Activated B cell treated with CpG ODN at 0.5 μM for 24 hours (primary cell): ENCODE measurements around the gene FOXP1. TPM values are rescaled to one million over a fixed set of nuclear protein-coding genes. Genes with fewer than 3 reads are reported as not detected.
A peak's percentile ranks its signal among the peaks of the same experiment; 100 is the strongest.

Source experiments
- ATAC-seq: fragments of 200-7000 bp; cut with Tn5 transposase; one replicate; pipeline ENCODE4 v1.10.0; 2021; ENCODE audit warnings: low read depth, mild to moderate bottlenecking, moderate library complexity
- CTCF ChIA-PET: fragments of 350-600 bp; sonication (Branson Sonifier 250); formaldehyde crosslinking; loops from one replicate; lab custom pipeline; 2021; ENCODE audit warnings: antibody characterized with exemption; lab: Charles Lee
- POLR2A ChIA-PET: fragments of 350-600 bp; sonication (Branson Sonifier 250); formaldehyde crosslinking; loops from one replicate; lab custom pipeline; 2021; ENCODE audit warnings: antibody characterized with exemption; lab: Charles Lee
- DNase-seq: peaks from one replicate; pipeline ENCODE4 v3.0.0; 2022
- H3K27ac Mint-ChIP-seq: one replicate; pipeline ENCODE4 v1.8.0; 2020; ENCODE audit warnings: mixed read lengths
- H3K27me3 Mint-ChIP-seq: one replicate; pipeline ENCODE4 v1.8.0; 2021; ENCODE audit warnings: mixed read lengths
- H3K36me3 Mint-ChIP-seq: one replicate; pipeline ENCODE4 v1.8.0; 2021; ENCODE audit warnings: low read depth, mixed read lengths
- H3K4me1 Mint-ChIP-seq: one replicate; pipeline ENCODE4 v1.8.0; 2021; ENCODE audit warnings: mixed read lengths
- H3K4me3 Mint-ChIP-seq: one replicate; pipeline ENCODE4 v1.8.0; 2020; ENCODE audit warnings: mild to moderate bottlenecking, mixed read lengths
- H3K9me3 Mint-ChIP-seq: one replicate; pipeline ENCODE4 v1.8.0; 2020; ENCODE audit warnings: mixed read lengths
- intact Hi-C: fragments of 100-400 bp; cut with micrococcal nuclease; formaldehyde crosslinking; loops from one replicate; pipeline ENCODE4 v1.15.1; 2024
- total RNA-seq: library from RNA; stranded (reverse); gene quantifications from 2 replicates; pipeline ENCODE4 v1.2.3, GENCODE V29; 2022
- TF ChIP-seq, protein P1 (sequence below): fragments of 200-600 bp; IDR thresholded peaks from one replicate; pipeline ENCODE4 v1.8.0; 2022; ENCODE audit warnings: antibody characterized with exemption, mild to moderate bottlenecking

Gene FOXP1
- total RNA-seq, 1 donor from 2014 or later, result 563 TPM

DNA sequence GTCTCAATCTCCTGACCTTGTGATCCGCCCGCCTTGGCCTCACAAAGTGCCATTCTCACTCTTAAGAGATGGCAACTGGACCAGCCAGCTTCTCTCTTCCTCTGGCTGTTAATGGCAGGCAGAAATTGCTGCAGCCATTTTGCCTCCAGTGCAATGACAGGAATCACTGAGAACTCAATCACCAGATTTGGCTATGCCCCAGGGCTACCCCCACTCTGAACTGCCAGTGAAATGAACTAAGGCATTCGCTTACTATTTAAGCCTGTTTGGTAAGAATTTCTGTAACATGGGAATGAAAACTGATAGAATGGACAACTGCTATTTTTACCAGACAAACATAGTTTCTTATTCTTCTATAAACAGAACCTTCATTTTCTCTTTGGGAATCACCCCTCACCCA lies 24.5 kb downstream of the FOXP1 start:
- DNase-seq (no peak), ATAC-seq (no peak)
- Mint-ChIP-seq H3K27me3 (no peaks in the 10 kb centered on the region), H3K4me3 (no peak overlapping the region), H3K9me3 (no peaks in the 10 kb centered on the region), H3K36me3 (peaks cover 10% of the 10 kb centered on the region), H3K27ac (no peak overlapping the region), H3K4me1 (peaks cover 46% of the 10 kb centered on the region)
- ChIA-PET POLR2A (no interaction called here), CTCF (no interaction called here)
- intact Hi-C loops, result no loop called here
- TF ChIP-seq, protein P1, sequence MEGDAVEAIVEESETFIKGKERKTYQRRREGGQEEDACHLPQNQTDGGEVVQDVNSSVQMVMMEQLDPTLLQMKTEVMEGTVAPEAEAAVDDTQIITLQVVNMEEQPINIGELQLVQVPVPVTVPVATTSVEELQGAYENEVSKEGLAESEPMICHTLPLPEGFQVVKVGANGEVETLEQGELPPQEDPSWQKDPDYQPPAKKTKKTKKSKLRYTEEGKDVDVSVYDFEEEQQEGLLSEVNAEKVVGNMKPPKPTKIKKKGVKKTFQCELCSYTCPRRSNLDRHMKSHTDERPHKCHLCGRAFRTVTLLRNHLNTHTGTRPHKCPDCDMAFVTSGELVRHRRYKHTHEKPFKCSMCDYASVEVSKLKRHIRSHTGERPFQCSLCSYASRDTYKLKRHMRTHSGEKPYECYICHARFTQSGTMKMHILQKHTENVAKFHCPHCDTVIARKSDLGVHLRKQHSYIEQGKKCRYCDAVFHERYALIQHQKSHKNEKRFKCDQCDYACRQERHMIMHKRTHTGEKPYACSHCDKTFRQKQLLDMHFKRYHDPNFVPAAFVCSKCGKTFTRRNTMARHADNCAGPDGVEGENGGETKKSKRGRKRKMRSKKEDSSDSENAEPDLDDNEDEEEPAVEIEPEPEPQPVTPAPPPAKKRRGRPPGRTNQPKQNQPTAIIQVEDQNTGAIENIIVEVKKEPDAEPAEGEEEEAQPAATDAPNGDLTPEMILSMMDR, result no peak

DNA sequence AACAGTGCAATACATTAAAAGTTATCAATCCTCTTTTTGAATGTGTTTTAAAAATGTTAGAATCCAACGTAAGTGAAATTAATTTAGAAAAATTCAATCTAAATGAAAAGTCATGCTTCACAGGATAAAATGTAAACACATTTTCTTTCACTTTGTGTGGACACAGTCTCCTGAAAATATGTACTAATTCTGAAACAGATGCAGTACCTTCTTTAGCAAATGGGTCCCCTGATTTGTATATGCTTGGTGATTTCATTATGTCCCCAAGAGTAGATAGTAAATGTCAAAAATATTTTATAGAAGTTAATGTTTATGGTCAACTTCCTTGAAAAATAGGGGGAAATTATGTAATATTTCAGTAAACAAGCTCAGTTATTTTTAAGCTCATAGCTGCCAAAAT lies 28.9 kb downstream of the FOXP1 start:
- no peak for DNase-seq
- no peaks in the 10 kb centered on the region for H3K27me3 Mint-ChIP-seq
- H3K27ac Mint-ChIP-seq, result no peak overlapping the region
- ATAC-seq, result no peak
- TF ChIP-seq, protein P1, result no peak
- ChIA-PET CTCF (no interaction called here), POLR2A (interaction anchor here (0.9 to 1.7 kb wide), 2 partner anchors 27 to 30 kb away, joined by 3 to 5 read pairs; no protein-coding TSS in a partner anchor)
- intact Hi-C loops, result no loop called here
- no peak overlapping the region for H3K4me3 Mint-ChIP-seq
- peaks cover 27% of the 10 kb centered on the region for H3K4me1 Mint-ChIP-seq
- peaks cover 5% of the 10 kb centered on the region for H3K36me3 Mint-ChIP-seq
- H3K9me3 Mint-ChIP-seq, result no peaks in the 10 kb centered on the region

DNA sequence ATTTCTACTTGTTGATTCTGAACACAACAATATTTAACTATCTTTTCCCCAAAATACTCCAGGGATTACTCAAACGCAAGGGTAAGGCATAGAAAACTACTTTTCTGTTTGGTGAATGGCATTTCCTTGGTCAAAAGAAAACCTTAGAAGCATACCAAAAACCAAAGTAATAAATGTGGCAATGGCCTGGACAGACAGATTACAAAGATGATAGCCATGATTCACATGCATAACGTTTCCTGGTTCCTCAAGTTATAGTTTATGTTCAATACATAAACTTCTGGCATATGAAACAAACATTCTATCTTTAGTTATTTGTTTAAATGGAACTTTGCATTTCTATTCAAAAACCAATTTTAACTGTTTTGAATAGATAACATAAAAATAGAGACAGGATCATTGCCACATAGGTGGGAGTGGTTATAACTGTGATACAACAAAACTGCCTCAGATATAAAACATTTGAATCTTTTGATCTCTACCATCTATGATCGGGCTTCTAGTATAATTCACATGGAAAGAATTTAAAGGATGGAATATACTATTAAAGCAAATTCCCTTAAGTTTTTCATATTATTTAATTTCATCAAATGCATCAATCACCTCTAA lies 32.1 kb downstream of the FOXP1 start:
- intact Hi-C loops, result loop anchor here (1.0 kb wide), 1 partner anchor 8 kb away; no protein-coding TSS in a partner anchor
- ChIA-PET CTCF (no interaction called here), POLR2A (no interaction called here)
- Mint-ChIP-seq H3K4me3 (no peak overlapping the region), H3K27ac (no peak overlapping the region), H3K27me3 (no peaks in the 10 kb centered on the region), H3K4me1 (peaks cover 33% of the 10 kb centered on the region), H3K9me3 (no peaks in the 10 kb centered on the region), H3K36me3 (peaks cover 3% of the 10 kb centered on the region)
- TF ChIP-seq, protein P1, result no peak
- ATAC-seq, result no peak
- DNase-seq, result no peak

DNA sequence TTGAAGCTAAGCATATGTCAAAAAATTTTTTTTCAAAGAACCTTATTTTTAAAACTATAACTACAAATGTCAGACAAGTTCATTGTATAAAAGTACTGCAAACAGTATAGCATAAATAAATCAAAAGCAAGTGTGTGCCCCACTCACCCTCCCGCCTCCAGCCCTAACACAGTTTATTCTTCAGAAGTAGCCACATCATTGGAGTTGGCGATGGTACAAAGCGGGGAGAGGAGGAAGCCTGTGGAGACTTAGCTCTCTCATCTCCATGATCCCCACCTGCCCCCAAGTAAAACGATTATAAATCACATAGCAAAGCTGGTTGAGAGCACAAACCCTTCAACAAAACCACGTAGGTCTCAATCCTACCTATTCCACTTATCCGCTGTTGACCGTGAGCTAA lies 33.6 kb downstream of the FOXP1 start:
- TF ChIP-seq, protein P1, result no peak
- Mint-ChIP-seq H3K9me3 (no peaks in the 10 kb centered on the region), H3K36me3 (peaks cover 3% of the 10 kb centered on the region), H3K27ac (no peak overlapping the region), H3K27me3 (no peaks in the 10 kb centered on the region), H3K4me3 (no peak overlapping the region), H3K4me1 (peaks cover 29% of the 10 kb centered on the region)
- ChIA-PET CTCF (no interaction called here), POLR2A (no interaction called here)
- DNase-seq (no peak), ATAC-seq (no peak)
- intact Hi-C loops, result loop anchor here (2.0 kb wide), 1 partner anchor 13 kb away; no protein-coding TSS in a partner anchor

DNA sequence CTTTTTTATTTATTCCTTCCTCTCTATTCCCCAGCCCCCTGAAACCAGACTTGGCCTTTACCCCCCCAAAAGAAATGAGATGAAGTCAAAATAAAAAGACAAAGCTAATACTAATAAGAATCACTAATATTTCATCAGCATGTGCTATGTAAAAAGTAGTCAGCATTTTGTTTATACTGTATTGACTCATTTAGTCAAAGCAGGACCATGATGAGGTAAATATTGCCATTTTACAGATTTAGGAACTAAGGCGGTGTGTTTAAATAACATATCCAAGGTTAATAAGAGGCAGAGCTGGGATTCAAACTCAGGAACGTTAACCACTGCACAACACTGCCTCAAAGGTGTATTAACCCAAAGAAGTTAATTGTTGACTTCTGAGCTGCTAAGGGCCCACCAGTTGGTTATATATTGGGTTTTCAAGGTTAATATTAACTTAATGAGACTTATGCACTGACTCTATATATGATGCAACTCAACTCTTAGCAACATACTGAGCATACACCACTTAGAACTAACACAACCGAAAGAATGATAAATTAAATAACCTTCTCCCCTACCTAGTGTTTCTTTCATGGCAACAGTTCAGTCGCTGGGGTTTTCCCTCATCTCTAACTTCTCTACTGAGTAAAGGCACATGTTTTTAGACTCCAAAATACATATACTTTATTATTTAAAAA lies 34.7 kb downstream of the FOXP1 start:
- Mint-ChIP-seq H3K4me3 (no peak overlapping the region), H3K9me3 (no peaks in the 10 kb centered on the region), H3K27me3 (no peaks in the 10 kb centered on the region), H3K36me3 (peaks cover 3% of the 10 kb centered on the region), H3K27ac (no peak overlapping the region), H3K4me1 (peaks cover 25% of the 10 kb centered on the region)
- intact Hi-C loops, result loop anchor here (2.0 kb wide), 1 partner anchor 14 kb away; no protein-coding TSS in a partner anchor
- POLR2A ChIA-PET, result interaction anchor here (0.7 to 0.9 kb wide), 2 partner anchors 32 to 37 kb away, joined by 5 to 9 read pairs; no protein-coding TSS in a partner anchor
- CTCF ChIA-PET, result no interaction called here
- ATAC-seq, result peak; percentile 70
- no peak for DNase-seq
- TF ChIP-seq, protein P1, result no peak
